ENCODE results near the gene HELZ.
"Not testable (repeated sequence)": the region's sequence is repeated elsewhere in the genome, so short reads cannot be mapped to it uniquely, and the experiment has no call there.

The HELZ gene

DNA sequence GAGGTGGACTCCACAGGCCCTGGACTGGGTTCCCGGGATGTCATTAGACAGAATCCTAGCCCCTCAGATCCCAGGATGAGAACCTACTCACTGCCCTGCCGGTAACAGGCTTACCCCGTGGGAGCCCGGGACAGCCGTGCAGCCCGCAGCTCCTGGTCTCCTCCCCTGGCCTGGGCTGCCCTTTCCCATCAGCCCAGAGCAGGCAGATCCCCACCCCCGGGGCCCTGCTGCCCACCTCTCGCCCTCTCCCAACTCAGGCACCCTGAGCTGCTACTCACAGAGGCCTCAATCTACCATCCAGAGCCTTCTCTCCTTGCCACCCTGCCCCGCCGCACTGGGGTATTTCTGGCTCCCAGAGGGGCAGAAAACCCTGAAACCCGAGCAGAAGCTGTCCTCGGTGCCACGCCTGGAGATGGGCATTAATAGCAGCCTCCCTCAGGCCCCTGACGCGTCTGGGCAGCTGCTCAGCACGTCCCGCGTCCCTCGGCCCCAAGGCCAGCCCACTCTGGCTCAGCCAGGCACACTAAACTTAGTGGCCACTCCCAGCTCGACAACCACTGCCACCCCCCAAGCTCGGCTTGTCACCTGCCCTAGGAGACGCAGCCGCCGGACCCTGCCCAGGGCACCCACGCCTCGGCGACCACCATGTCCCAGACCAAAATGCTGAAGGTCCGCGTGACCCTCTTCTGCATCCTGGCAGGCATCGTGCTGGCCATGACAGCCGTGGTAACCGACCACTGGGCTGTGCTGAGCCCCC is 200.8 kb downstream of the HELZ start, which contains the start of gene CACNG1:
TSS of gene CACNG1 (plus strand) at position 539 of the 757 bp plus-strand sequence. CDS start at position 646, 107 bp downstream.
- DNase-seq = no peak

DNA sequence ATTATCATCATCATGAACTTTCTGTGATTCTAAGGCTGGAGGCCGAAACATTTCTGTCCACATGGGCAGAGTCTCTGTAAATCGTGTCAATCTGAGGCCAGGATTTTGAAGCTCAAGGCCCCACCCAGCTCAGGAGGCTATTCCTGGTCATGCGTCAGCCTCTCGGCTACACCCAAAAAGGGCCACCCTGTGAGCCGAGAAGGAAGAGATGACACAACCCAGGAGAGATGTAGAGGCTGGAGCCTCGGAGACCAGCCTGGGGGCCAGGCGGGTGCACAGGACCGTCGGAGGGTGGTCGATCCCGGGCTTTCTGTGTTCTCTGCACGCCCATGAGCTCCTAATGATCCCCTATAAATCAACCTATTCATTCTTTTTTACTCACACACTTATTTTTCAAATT is 201.7 kb downstream of the HELZ start:
- DNase-seq = no peak

DNA sequence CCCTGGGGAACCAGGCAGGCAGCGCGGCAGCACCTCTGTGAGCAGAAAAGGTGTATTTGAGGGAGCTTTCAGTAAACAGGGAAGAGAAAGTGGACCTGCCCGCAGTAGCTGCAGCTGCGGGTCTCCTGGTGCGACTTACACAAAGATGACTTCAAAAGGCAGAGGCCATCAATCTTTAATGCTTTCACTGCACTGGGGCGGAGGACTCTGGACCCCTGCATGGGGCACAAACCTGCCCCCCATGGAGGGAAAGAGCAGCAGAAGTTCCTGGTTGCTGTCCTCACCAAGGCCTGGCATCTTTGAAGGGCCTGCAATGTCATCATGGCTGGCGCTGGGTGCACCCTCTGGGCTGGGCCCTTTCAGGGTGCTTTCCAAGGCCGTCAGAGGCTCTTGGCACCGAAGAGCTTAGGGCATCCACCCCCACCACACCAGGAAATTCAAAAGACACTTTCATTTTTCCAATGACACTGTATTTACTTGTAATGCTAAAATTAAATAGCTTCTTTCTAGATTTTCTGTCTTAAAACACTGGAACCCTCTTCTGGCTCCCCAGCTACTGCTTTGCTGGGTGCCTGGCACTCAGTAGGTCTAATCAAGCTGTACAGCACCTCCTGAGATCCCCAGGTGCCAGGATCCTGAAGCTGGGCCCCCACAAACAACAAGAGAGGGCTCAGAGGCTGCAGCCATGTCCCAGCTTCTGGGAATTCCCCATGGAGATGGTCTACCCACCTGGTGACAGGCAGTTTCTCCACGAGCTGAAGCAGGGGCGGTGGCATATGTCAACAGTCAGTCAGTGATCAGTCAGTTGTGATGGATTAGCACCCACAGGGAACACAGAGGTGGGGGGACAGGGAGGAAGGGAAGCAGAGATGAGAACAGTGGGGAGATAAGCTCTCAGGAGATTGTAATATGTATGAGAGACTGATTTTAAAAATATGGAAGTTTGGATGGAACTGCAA is 202.8 kb downstream of the HELZ start:
- no peak for DNase-seq

DNA sequence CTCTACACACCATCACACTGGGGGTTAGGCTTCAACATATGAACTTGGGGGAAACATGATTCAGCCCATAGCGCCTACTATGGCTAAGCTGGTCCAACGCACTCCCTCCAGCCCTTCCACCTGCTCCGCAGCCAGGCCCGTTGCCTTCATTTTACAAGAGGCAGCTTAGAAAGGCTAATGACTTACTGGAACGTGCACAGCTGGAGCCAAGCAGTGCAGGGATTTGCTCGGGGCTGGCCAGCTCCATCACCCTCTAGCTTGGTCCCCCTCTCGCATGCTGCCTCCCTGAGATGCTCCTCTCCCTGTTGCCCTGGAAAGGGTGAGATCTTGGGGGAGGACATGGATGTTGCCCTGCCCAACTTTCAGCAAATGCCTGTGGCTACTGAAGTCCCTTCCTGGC is 203.5 kb downstream of the HELZ start:
- no peak for DNase-seq

DNA sequence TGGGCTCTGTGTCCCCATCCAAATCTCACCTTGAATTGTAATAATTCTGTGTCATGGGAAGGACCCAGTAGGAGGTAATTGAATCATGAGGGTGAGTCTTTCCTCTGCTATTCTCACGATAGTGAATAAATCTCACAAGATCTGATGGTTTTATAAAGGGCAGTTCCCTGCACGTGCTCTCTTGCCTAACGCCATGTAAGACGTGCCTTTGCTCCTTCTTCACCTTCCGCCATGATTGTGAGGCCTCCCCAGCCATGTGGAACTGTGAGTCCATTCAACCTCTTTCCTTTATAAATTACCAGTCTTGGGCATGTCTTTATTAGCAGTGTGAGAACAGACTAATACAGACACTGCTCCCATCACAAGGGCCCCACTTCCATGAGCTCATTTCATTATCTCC is 203.9 kb downstream of the HELZ start:
- not testable (repeated sequence) for DNase-seq

DNA sequence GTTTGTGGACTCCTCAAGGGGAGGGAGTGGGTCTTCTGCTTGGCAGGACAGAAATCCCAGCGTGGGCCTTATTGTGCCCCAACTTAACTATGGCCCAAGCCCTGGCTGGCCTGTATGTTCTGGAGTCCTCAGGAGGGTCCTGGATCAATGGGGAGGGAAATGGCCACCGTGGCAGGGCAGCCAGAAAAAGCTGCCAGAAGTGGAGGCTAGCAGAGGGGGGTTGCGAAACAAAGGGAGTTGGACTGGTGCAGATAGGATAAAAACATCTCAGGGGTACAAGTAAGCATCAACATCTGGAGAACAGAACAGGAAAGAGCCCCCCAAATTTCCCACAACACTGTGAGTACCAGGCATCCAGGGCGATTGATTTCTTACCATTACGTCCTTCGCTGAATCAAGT is 204.3 kb downstream of the HELZ start:
- no peak for DNase-seq

DNA sequence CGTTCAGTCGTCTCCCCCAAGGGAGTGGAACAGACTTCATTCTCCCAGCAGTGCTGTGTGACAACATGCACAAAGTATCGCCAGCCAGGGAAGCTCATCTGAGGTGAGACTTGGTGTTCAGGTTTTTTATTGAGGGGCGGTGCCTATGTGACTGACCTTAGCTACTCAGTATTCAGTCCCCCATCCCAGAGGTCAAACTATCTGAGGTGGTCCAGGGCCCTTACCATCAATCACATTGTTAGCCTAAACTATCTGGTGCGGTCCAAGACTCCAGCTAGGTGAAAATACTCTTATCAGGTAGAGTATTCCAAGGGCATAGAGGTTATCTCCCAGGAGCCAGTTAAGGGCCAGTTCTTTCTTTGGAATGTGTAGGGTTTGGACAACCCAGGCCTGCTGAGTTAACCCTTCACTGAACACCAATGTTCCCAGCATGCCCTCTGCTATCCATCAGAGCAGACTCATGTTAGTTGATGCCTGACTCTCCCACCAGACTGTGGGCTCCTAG is 206.1 kb downstream of the HELZ start:
- no peak for DNase-seq

DNA sequence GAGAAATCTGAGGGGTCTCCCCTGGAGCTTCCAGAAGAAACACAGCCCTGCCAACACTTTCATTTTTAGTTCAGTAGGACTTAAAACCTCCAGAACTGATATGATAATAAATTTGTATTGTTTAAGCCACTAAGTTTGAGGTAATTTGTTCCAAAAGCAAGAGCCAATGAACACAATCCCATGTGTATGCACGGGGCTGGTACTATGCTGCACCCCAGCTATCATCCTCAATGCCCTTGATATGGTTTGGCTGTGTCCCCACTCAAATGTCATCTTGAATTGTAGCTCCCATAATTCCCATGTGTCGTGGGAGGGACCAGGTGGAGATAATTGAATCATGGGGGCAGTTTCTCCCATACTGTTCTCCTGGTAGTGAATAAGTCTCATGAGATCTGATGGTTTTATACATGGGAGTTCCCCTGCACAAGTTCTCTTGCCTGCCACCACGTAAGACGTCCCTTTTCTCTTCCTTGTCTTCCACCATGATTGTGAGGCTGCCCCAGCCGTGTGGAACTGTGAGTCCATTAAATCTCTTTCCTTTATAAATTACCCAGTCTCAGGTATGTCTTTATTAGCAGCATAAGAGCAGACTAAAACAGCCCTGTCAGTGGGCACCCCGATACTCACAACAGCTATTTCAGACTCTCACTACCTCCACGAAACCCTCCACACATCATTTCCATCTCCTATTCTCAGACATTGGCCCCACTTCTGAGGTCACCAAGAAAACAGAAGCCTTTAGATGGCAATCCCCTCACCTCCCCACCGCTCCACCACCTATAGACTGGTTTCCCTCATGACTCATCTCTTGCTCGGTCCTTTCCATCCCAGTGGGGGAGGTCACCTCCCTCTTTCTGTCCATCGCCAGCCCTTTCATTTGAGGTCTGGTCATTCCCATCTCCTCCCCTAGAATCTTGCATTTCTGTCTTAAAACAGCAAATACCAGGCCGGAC is 209.6 kb downstream of the HELZ start:
- DNase-seq = no peak

DNA sequence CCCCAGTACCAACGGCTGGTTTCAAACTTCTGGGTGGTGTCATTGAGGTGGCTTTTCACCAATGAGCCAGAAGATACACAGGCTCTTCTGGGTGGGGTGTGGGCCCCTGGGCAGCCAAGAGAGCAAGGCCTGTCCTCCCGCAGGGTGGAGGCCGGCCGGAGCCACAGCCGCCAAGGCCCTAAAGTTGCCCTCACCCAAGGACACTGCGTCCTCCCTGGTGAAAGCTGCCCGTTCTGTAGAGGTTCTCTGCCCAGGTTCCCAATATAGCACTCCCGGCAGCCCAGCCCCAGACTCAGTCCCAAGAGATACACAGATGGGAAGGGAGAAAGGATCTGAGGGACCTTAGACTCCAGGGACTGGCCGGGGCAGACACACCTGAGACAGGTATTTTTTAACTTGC is 211.4 kb downstream of the HELZ start:
- no peak for DNase-seq

DNA sequence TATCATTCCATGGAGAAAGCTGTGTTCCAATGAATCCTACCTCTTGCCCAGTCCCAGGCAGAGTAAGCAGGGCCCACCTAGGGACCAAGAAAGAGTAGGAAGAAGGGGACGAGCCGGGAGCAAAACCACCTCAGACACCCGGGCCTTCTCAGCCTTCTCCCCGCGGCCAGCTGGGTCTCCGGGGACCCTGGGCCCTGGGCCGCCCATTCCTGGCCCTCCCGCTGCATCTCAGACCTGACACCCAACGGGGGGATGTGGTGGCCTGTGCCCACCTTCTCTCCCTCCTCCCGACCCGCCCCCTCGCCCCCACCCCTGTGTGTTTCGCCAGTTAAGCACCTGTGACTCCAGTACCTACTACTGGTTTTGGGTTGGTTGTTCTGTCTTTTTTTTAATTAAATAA is 212.0 kb downstream of the HELZ start:
- DNase-seq = no peak

DNA sequence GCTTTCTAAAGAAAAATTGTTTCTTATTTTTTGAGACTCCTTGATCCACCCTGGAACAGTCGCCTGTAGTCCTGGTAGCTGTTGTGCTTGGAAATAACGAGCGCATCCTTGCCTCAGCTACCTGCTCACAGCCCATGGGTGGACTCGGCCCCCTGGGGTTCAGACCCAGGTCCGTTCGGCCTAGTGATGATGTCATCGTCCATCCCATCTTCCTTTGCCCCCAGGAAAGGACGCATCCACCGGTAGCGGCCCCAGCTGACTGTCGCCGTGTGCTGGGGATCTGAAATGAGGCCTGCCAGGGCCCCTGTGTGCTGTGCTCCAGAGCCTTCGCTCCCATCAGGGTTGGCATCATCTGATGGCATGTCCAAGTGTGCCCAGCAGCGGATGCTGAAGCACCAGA is 212.6 kb downstream of the HELZ start:
- no peak for DNase-seq

DNA sequence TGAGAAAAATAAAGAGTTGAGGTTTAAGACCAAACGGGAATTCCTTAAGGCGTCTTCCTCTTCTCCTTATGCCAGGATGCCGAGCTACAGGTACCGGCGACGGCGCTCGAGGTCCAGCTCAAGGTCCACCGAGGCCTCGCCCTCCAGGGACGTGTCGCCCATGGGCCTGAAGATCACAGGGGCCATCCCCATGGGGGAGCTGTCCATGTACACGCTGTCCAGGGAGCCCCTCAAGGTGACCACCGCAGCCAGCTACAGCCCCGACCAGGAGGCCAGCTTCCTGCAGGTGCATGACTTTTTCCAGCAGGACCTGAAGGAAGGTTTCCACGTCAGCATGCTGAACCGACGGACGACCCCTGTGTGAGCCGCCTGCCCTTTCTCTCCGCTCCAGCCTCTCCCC is 214.4 kb downstream of the HELZ start:
- DNase-seq = no peak

DNA sequence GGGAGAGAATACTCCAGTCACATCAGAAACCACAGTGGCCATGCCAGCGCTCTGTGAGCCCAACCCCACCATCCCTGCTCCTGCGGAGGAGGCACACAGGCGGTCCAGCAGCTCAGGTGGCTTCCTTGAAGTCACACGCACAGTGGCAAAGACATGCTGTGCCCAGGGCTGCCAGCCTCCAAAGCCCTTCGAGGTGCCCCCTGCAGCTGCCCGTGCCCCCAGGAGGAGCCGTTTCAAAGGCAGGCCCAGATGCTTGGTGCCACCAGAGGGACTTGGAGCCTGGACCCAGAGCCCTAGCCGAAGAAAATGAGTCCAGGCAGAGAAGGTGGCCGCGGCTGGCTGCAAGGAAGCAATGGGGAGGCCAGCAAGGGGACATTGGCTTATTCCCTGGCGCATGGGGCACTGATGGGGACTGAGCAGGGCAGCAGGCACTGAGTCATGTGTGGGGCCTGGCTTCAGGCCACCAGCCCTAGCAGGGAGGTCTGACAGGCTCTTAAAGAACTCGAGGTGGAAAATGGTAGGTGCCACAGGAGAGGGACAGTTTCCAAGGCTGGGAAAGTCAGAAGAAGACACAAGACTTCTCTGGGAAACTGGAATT is 217.9 kb downstream of the HELZ start:
- DNase-seq = no peak

DNA sequence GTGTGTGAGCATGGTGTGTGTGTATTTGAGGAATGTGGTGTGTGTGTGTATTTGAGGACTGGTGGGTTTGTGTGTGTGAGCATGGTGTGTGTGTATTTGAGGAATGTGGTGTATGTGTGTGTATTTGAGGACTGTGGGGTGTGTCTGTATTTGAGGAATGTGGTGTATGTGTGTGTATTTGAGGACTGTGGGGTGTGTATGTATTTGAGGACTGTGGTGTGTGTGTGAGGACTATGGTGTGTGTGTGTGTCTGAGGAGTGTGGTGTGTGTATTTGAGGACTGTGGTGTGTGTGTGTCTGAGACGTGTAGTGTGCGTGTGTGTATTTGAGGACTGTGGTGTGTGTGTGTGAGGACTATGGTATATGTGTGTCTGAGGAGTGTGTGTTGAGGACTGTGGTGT is 218.7 kb downstream of the HELZ start:
- no peak for DNase-seq

DNA sequence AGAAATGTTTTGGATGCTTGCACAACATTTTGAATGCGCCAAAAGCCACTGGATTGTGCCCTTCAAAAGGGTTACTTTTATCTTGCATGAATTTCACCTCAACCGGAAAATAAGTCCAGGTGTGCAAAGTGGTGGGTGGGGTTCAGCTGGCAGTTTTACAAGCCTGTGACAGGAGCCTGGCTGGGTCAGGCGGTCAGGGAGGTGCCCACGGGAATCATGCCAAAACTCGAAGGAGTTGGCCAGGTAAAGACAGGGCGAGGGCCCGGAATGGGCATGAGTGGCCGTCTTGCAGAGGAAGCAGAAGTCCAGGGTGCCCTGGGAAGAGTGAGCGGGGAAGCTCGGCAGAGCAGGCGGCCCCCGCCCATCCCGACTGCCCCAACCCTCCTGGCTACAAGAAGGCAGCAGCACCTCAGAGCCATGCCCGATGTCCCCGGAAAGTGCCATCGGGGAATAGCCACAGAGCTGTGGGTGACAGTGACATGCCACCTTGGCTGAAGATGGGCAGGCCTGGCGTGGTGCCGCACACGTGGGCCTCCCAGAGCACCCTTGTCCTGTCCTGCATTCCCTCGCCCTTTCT is 219.7 kb downstream of the HELZ start:
- DNase-seq = no peak

DNA sequence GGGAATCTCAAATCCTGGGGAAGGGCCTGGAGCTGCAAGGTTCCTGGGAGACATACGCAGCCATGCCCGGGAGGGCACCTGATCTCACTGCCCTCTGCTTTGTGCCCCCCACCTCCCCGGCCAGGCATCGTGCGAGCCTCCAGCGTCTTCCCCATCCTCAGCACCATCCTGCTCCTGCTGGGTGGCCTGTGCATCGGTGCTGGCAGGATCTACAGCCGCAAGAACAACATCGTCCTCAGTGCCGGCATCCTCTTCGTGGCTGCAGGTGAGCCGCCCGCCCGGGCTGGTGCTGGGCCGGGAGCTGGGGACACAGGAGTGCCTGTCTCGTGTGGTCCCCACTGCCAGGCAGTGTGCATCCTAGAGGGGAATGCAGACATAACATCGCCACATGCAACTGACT is 220.3 kb downstream of the HELZ start:
- DNase-seq = no peak

DNA sequence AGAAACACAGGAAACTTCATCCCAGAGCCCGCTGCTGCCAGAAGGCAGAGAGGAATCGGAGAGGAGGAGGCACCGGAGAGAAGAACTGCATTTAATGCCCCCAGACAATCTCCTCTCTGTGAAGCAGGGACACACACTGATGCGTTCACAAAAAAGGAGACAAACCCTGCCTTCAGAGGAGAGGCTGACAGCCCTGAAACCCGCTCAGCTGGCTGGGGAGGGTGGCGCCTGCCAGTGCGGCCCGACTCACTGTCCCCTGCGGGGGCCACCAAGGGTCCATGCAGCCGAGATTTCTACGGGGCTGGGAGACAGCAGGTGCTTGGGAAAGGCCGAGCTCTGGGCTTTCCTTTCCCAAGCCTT is 222.6 kb downstream of the HELZ start:
- no peak for DNase-seq

DNA sequence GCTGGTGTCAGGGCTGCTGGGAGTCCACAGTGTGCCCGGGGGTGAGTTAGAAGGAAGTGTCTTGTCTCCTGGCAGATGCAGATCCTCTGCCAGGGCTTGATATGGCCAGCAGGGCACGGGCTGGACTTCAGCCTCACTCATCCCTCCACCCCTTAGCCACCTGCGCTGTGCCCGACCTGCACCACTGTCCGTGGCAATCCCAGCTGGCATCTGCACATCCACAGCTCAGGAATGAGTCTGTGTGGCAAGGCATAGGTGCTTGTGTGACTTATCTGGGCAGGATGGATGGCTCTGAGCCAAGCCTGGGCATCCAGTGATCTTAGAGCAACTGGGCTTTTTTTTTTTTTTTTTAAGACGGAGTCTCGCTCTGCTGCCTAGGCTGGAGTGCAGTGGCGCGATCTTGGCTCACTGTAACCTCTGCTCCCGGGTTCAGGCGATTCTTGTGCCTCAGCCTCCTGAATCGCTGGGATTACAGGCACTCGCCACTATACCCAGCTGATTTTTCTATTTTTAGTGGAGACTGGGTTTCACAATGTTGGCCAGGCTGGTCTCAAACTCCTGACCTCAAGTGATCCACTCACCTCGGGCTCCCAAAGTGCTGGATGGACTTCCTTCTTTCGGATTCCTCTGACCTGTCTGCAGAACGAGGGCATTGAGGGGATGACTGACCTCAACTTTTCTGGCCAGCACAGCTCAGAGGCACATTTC is 223.1 kb downstream of the HELZ start:
- DNase-seq = no peak

DNA sequence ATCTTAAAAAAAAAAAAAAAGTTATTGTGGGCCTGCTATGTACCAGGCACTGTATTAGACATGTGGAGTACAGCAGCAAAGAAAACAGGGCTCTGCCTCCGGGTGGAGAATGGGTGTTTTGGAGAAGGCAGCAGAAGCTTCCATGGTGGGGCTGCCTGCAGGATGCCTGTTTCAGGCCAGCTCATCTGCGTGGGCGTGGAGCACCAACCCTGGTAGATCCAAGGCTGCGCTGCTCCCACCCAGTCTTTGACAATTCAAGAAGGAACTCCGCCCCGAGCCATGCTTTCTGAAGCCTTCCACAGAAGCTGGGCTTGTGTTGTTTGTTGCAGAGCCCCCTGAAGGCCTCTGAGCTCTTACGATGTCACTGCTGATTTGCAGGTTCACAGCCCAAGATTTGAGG is 223.8 kb downstream of the HELZ start:
- no peak for DNase-seq
